Sigmoid colon (tissue), 3 donors: ENCODE data around the gene DGKQ.

ENCODE experiments used
- POLR2A ChIP-seq, 2 donors: fragments of 450-650 bp; IDR thresholded peaks; one replicate each; pipeline ENCODE4 v1.6.1; 2016; ENCODE audit warnings: antibody characterized with exemption in 2 of 2, mild to moderate bottlenecking in 2 of 2, moderate library complexity in 2 of 2
- TF ChIP-seq, protein P1 (sequence below), 4 experiments: fragments of 450-650 bp in 3 of 4; fragments of 200-600 bp in 1 of 4; IDR thresholded peaks; one replicate each; pipeline ENCODE4 v1.5.1; 2016 to 2019; ENCODE audit warnings: antibody characterized with exemption in 4 of 4, mild to moderate bottlenecking in 3 of 4, moderate library complexity in 2 of 4

DNA sequence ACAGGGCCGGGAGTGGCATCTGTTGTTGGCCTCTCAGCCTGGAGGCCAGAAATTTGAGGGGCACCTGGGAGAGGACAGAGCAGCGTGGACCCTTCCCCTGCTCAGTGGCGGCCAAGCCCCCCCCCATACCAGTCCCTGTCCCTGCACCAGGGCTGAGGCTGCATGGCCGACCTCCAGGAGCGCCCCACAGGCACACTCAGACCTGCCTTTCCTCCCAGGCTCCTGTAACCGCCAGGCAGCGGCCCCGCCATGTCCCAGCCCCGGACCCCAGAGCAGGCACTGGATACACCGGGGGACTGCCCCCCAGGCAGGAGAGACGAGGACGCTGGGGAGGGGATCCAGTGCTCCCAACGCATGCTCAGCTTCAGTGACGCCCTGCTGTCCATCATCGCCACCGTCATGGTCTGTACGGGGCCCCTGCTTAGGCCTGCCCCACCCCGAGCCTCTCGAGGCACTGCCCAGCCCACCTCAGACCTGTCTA, 25.8 kb downstream of the DGKQ start:
- TF ChIP-seq POLR2A (IDR thresholded peaks at IDR 0.05), result no peak
- TF ChIP-seq, protein P1, sequence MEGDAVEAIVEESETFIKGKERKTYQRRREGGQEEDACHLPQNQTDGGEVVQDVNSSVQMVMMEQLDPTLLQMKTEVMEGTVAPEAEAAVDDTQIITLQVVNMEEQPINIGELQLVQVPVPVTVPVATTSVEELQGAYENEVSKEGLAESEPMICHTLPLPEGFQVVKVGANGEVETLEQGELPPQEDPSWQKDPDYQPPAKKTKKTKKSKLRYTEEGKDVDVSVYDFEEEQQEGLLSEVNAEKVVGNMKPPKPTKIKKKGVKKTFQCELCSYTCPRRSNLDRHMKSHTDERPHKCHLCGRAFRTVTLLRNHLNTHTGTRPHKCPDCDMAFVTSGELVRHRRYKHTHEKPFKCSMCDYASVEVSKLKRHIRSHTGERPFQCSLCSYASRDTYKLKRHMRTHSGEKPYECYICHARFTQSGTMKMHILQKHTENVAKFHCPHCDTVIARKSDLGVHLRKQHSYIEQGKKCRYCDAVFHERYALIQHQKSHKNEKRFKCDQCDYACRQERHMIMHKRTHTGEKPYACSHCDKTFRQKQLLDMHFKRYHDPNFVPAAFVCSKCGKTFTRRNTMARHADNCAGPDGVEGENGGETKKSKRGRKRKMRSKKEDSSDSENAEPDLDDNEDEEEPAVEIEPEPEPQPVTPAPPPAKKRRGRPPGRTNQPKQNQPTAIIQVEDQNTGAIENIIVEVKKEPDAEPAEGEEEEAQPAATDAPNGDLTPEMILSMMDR (IDR thresholded peaks at IDR 0.05), result no peak
